ENCODE measurements around the gene CAD. TPM values are rescaled to one million over a fixed set of nuclear protein-coding genes. Genes with fewer than 3 reads are reported as not detected.
"Not testable (repeated sequence)": the region's sequence is repeated elsewhere in the genome, so short reads cannot be mapped to it uniquely, and the experiment has no call there.

Gene CAD
- total RNA-seq, 4 donors from 2014 or later = 2.7 to 10.2 (median 7.1) TPM

GRCh38 chr2:27189989-27190388 lies 27.2 kb upstream of the CAD start:
- H3K27ac ChIP-seq = no peak overlapping the region
- H3K4me1 ChIP-seq = peaks cover 13 to 27% of the 10 kb centered on the region in 2 donors
- ATAC-seq = no peak
- in situ Hi-C loops (cut with MboI; ENCODE audit: low sequenced_read_pairs in 4 of 4) = loop anchor here in 3 of 4 donors (5.0 to 25.0 kb wide), 3 partner anchors 85 to 228 kb away; partner anchors contain the start of gene MAPRE3 (in 1 of the 3)
- no peak overlapping the region for H3K4me3 ChIP-seq
- intact Hi-C loops (cut with DNase I; ENCODE audit: low total_unique reads) = no loop called here
- TF ChIP-seq CTCF (IDR thresholded peaks at IDR 0.05 in 4 of 5, conservative IDR thresholded peaks at IDR 0.05 in 1 of 5) (no peak), POLR2A (IDR thresholded peaks at IDR 0.05) (no peak)
- H3K9me3 ChIP-seq = no peaks in the 10 kb centered on the region
- no peak for DNase-seq
- no peaks in the 10 kb centered on the region for H3K27me3 ChIP-seq
- no peaks in the 10 kb centered on the region for H3K36me3 ChIP-seq

- in situ Hi-C loops (cut with MboI; ENCODE audit: low sequenced_read_pairs in 4 of 4) (loop anchor here in 2 of 4 donors (5.0 to 25.0 kb wide), 3 partner anchors 86 to 229 kb away; partner anchors contain the start of gene MAPRE3 (in 1 of the 2)), intact Hi-C loops (cut with DNase I; ENCODE audit: low total_unique reads) (loop anchor here (1.0 kb wide), 2 partner anchors 21 to 93 kb away; no protein-coding TSS in a partner anchor)
- H3K36me3 ChIP-seq = no peaks in the 10 kb centered on the region
- H3K4me3 ChIP-seq = no peak overlapping the region
- H3K27ac ChIP-seq = no peak overlapping the region
- TF ChIP-seq CTCF (IDR thresholded peaks at IDR 0.05 in 4 of 5, conservative IDR thresholded peaks at IDR 0.05 in 1 of 5) = peak; percentile 43 to 74 (median 66)
- no peak for TF ChIP-seq POLR2A (IDR thresholded peaks at IDR 0.05)
- no peaks in the 10 kb centered on the region for H3K27me3 ChIP-seq
- peaks cover under 1 to 15% of the 10 kb centered on the region in 2 donors for H3K4me1 ChIP-seq
- DNase-seq (peak in 1 of 2 donors; percentile 36), ATAC-seq (peak; percentile 80 to 82)
- no peaks in the 10 kb centered on the region for H3K9me3 ChIP-seq
Measured at GRCh38 chr2:27191070-27191829, 25.9 kb upstream of the CAD start.

GRCh38 chr2:27194538-27195354 lies 22.4 kb upstream of the CAD start:
- TF ChIP-seq CTCF (IDR thresholded peaks at IDR 0.05 in 4 of 5, conservative IDR thresholded peaks at IDR 0.05 in 1 of 5) (no peak), POLR2A (IDR thresholded peaks at IDR 0.05) (no peak)

GRCh38 chr2:27195799-27196198 lies 21.4 kb upstream of the CAD start:
- H3K4me3 ChIP-seq; ATAC-seq; H3K36me3 ChIP-seq; H3K27me3 ChIP-seq; H3K27ac ChIP-seq; DNase-seq; H3K9me3 ChIP-seq; H3K4me1 ChIP-seq; intact Hi-C loops (cut with DNase I; ENCODE audit: low total_unique reads): not testable (repeated sequence)
- in situ Hi-C loops (cut with MboI; ENCODE audit: low sequenced_read_pairs in 4 of 4) = loop anchor here in 2 of 4 donors (10.0 to 25.0 kb wide), 2 partner anchors 91 to 233 kb away; partner anchors contain the start of gene MAPRE3 (in 1 of the 2)

More at GRCh38 chr2:27194538-27195354, 22.4 kb upstream of the CAD start:
- in situ Hi-C loops (cut with MboI; ENCODE audit: low sequenced_read_pairs in 4 of 4) = loop anchor here in 2 of 4 donors (5.0 to 25.0 kb wide), 3 partner anchors 90 to 232 kb away; partner anchors contain the start of gene MAPRE3 (in 1 of the 2)
- Histone ChIP-seq H3K27ac (no peak overlapping the region), H3K9me3 (no peaks in the 10 kb centered on the region), H3K36me3 (no peaks in the 10 kb centered on the region), H3K27me3 (no peaks in the 10 kb centered on the region), H3K4me3 (no peak overlapping the region), H3K4me1 (no peaks in the 10 kb centered on the region)
- intact Hi-C loops (cut with DNase I; ENCODE audit: low total_unique reads) = no loop called here
- ATAC-seq = no peak
- DNase-seq = no peak

- H3K4me1 ChIP-seq; DNase-seq; H3K4me3 ChIP-seq; H3K27ac ChIP-seq; intact Hi-C loops (cut with DNase I; ENCODE audit: low total_unique reads); H3K9me3 ChIP-seq; ATAC-seq; H3K27me3 ChIP-seq: not testable (repeated sequence)
- in situ Hi-C loops (cut with MboI; ENCODE audit: low sequenced_read_pairs in 4 of 4) = loop anchor here in 2 of 4 donors (10.0 to 25.0 kb wide), 2 partner anchors 93 to 236 kb away; partner anchors contain the start of gene MAPRE3 (in 1 of the 2)
- peaks cover 0 to 28% of the 10 kb centered on the region in 2 donors for H3K36me3 ChIP-seq
Measured at GRCh38 chr2:27198068-27198467, 19.1 kb upstream of the CAD start.
